H1 (cell line): ENCODE measurements around the gene CTNND2. TPM values are rescaled to one million over a fixed set of nuclear protein-coding genes. Genes with fewer than 3 reads are reported as not detected.

Experiments
- CBX8 ChIP-seq: fragments of 300-800, 300-1000 bp; sonication (generic); IDR thresholded peaks from 2 replicates; pipeline ENCODE4 v1.7.1; 2016; ENCODE audit warnings: low read depth, low read length, borderline replicate concordance
- CREB1 ChIP-seq: IDR thresholded peaks from 2 replicates; pipeline ENCODE4 v1.6.1; 2012; ENCODE audit warnings: inconsistent platforms
- RAD21 ChIP-seq, 2 experiments: IDR thresholded peaks in 1 of 2; conservative IDR thresholded peaks in 1 of 2; 2 replicates each; pipeline ENCODE4 v1.6.1; 2011; ENCODE audit warnings: low read depth in 2 of 2, low read length in 2 of 2, improper control_type of control experiment in 1 of 2, inconsistent platforms in 1 of 2, mild to moderate bottlenecking in 1 of 2, moderate library complexity in 1 of 2
- RFX5 ChIP-seq: IDR thresholded peaks from 2 replicates; pipeline ENCODE4 v1.6.1; 2011; ENCODE audit warnings: low read depth, low read length, improper control_type of control experiment, borderline replicate concordance
- polyA plus RNA-seq, 7 experiments: library from polyadenylated mRNA; depleted of rRNA in 3 of 7; stranded (reverse) in 5 of 7; unstranded in 2 of 7; fragments of >200 nt in 5 of 7; fragments of 200-250 nt in 2 of 7; gene quantifications; 1 replicate in 5 of 7; 2 replicates in 1 of 7; 4 replicates in 1 of 7; pipeline versions ENCODE4 v1.2.1 to v1.2.3, GENCODE V29; 2011 to 2013; ENCODE audit warnings: missing spikeins in 2 of 7, mixed read lengths in 2 of 7
- total RNA-seq: library from RNA; stranded (reverse); fragmentation: NEBNext Ultra II Directional; extraction: Animal tissue kit (Norgen Biotek cat#: 25700); gene quantifications from 2 replicates; pipeline ENCODE4 v1.2.1, GENCODE V29; 2021
- TF ChIP-seq, protein P1 (sequence below): IDR thresholded peaks from 2 replicates; pipeline ENCODE4 v1.6.1; 2012; ENCODE audit warnings: inconsistent platforms
- TF ChIP-seq, protein P2 (sequence below): fragments of 300-600 bp; sonication (generic); IDR thresholded peaks from 2 replicates; pipeline ENCODE4 v1.7.1; 2012; ENCODE audit warnings: low read length, moderate library complexity, mild to moderate bottlenecking, inconsistent platforms; ENCODE audit not compliant: insufficient replicate concordance

CTNND2 gene
- total and polyA plus RNA-seq, 2 of the 8 experiments (the other 6 are each of a cell fraction or from before 2014, with no cell fraction given) = 7.4 to 14.2 TPM

DNA sequence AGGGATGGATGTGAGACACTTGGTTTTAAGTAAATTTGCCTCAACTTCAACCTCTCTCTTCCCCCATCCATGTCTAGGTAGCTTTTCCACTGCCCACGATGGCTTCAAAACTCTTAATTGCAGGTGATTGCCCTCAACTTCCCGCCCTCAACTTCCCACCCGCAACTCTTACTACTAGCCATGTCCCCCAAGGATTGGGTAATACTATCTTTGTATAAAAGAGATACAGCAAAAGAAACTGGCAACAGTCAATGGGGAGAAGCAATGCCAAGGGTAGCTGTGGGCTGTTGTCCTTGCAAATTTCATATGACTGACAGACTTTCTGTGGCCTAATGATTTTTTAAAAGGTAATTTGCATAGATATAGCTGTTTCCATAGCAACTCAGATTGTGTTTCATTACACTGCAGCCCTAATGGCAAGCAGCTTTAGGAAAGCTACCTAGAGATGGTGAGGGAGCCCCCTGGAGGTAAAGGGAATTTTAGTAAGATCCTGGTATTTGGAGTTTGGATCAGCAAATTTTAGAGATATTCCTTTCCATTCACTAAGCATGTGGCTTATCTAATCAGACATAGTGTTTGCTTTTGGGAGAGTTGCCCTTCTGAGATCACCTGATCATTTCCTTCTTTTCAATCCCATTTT is 721.7 kb downstream of the CTNND2 start (continued):
- TF ChIP-seq, protein P1, sequence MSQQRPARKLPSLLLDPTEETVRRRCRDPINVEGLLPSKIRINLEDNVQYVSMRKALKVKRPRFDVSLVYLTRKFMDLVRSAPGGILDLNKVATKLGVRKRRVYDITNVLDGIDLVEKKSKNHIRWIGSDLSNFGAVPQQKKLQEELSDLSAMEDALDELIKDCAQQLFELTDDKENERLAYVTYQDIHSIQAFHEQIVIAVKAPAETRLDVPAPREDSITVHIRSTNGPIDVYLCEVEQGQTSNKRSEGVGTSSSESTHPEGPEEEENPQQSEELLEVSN = 0 out of 2 replicates have a peak, but pooled peaks have one; percentile 39
- TF ChIP-seq CBX8 (no peak), RFX5 (no peak), RAD21 (IDR thresholded peaks at IDR 0.05 in 1 of 2, conservative IDR thresholded peaks at IDR 0.05 in 1 of 2; ENCODE audit: low read depth in 2 of 2, low read length in 2 of 2) (peak; percentile 72 to 76), CREB1 (no peak)
- TF ChIP-seq, protein P2, sequence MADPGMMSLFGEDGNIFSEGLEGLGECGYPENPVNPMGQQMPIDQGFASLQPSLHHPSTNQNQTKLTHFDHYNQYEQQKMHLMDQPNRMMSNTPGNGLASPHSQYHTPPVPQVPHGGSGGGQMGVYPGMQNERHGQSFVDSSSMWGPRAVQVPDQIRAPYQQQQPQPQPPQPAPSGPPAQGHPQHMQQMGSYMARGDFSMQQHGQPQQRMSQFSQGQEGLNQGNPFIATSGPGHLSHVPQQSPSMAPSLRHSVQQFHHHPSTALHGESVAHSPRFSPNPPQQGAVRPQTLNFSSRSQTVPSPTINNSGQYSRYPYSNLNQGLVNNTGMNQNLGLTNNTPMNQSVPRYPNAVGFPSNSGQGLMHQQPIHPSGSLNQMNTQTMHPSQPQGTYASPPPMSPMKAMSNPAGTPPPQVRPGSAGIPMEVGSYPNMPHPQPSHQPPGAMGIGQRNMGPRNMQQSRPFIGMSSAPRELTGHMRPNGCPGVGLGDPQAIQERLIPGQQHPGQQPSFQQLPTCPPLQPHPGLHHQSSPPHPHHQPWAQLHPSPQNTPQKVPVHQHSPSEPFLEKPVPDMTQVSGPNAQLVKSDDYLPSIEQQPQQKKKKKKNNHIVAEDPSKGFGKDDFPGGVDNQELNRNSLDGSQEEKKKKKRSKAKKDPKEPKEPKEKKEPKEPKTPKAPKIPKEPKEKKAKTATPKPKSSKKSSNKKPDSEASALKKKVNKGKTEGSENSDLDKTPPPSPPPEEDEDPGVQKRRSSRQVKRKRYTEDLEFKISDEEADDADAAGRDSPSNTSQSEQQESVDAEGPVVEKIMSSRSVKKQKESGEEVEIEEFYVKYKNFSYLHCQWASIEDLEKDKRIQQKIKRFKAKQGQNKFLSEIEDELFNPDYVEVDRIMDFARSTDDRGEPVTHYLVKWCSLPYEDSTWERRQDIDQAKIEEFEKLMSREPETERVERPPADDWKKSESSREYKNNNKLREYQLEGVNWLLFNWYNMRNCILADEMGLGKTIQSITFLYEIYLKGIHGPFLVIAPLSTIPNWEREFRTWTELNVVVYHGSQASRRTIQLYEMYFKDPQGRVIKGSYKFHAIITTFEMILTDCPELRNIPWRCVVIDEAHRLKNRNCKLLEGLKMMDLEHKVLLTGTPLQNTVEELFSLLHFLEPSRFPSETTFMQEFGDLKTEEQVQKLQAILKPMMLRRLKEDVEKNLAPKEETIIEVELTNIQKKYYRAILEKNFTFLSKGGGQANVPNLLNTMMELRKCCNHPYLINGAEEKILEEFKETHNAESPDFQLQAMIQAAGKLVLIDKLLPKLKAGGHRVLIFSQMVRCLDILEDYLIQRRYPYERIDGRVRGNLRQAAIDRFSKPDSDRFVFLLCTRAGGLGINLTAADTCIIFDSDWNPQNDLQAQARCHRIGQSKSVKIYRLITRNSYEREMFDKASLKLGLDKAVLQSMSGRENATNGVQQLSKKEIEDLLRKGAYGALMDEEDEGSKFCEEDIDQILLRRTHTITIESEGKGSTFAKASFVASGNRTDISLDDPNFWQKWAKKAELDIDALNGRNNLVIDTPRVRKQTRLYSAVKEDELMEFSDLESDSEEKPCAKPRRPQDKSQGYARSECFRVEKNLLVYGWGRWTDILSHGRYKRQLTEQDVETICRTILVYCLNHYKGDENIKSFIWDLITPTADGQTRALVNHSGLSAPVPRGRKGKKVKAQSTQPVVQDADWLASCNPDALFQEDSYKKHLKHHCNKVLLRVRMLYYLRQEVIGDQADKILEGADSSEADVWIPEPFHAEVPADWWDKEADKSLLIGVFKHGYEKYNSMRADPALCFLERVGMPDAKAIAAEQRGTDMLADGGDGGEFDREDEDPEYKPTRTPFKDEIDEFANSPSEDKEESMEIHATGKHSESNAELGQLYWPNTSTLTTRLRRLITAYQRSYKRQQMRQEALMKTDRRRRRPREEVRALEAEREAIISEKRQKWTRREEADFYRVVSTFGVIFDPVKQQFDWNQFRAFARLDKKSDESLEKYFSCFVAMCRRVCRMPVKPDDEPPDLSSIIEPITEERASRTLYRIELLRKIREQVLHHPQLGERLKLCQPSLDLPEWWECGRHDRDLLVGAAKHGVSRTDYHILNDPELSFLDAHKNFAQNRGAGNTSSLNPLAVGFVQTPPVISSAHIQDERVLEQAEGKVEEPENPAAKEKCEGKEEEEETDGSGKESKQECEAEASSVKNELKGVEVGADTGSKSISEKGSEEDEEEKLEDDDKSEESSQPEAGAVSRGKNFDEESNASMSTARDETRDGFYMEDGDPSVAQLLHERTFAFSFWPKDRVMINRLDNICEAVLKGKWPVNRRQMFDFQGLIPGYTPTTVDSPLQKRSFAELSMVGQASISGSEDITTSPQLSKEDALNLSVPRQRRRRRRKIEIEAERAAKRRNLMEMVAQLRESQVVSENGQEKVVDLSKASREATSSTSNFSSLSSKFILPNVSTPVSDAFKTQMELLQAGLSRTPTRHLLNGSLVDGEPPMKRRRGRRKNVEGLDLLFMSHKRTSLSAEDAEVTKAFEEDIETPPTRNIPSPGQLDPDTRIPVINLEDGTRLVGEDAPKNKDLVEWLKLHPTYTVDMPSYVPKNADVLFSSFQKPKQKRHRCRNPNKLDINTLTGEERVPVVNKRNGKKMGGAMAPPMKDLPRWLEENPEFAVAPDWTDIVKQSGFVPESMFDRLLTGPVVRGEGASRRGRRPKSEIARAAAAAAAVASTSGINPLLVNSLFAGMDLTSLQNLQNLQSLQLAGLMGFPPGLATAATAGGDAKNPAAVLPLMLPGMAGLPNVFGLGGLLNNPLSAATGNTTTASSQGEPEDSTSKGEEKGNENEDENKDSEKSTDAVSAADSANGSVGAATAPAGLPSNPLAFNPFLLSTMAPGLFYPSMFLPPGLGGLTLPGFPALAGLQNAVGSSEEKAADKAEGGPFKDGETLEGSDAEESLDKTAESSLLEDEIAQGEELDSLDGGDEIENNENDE = no peak
